Measurements from ENCODE around the gene FAM25G. TPM values are rescaled to one million over a fixed set of nuclear protein-coding genes. Genes with fewer than 3 reads are reported as not detected.

FAM25G gene
- total RNA-seq, 1 experiment from 2014 or later: not detected

GRCh38 chr10:47450442-47450841 lies 41.1 kb downstream of the FAM25G start:
- intact Hi-C loops (cut with micrococcal nuclease): no loop called here
- Histone ChIP-seq H3K4me2 (ENCODE audit: low read length) (no peak overlapping the region), H3K27me3 (ENCODE audit: insufficient read depth, low read length) (no peaks in the 10 kb centered on the region), H3K9ac (ENCODE audit: low read length) (no peak overlapping the region), H3K9me2 (ENCODE audit: insufficient read depth) (no peaks in the 10 kb centered on the region), H3K27ac (ENCODE audit: low read depth, low read length) (no peak overlapping the region), H3K79me2 (ENCODE audit: insufficient read depth, low read length) (no peaks in the 10 kb centered on the region), H2AFZ (ENCODE audit: low read depth, low read length, poor library complexity, severe bottlenecking) (no peak overlapping the region), H3K4me1 (ENCODE audit: control insufficient read depth in 1 of 2, insufficient read depth in 2 of 2, low read length in 2 of 2) (peaks cover 0 to 9% of the 10 kb centered on the region in 2 experiments; a peak in 1 of 4 replicates), H3K4me3 (replicated peaks in 1 of 2; ENCODE audit: low read depth in 1 of 2, low read length in 2 of 2) (no peak overlapping the region), H3K36me3 (ENCODE audit: control insufficient read depth in 1 of 2, insufficient read depth in 2 of 2, low read length in 2 of 2) (no peaks in the 10 kb centered on the region), H4K20me1 (ENCODE audit: insufficient read depth) (no peaks in the 10 kb centered on the region), H3K9me3 (ENCODE audit: control insufficient read depth in 1 of 2, insufficient read depth in 1 of 2, low read depth in 1 of 2, low read length in 2 of 2) (peaks cover 0 to 7% of the 10 kb centered on the region in 2 experiments; a peak in 1 of 4 replicates)
- no peak for TF ChIP-seq CBX3 (IDR thresholded peaks at IDR 0.05; ENCODE audit: low read depth)
- no peak for TF ChIP-seq ZBTB33 (IDR thresholded peaks at IDR 0.05; ENCODE audit: extremely low read depth, insufficient replicate concordance, low read length)
- no peak for TF ChIP-seq ZNF274 (IDR thresholded peaks at IDR 0.05; ENCODE audit: low read depth, low read length)
- no peak for TF ChIP-seq SP1 (IDR thresholded peaks at IDR 0.05; ENCODE audit: low read depth)
- TF ChIP-seq ATF3 (IDR thresholded peaks at IDR 0.05): no peak
- no peak for TF ChIP-seq SRF (IDR thresholded peaks at IDR 0.05; ENCODE audit: low read depth)
- ChIA-PET RAD21 (ENCODE audit: low non-redundant PET in 1 of 2, low total read pairs in 2 of 2, uncharacterized antibody in 2 of 2, unreplicated experiment in 2 of 2) (no interaction called here), CTCF (no interaction called here), POLR2A (no interaction called here)
- DNase-seq (ENCODE audit: low read depth, low spot score) (no peak), ATAC-seq (no peak)
- BruUV-seq (replicated peaks): no TSS peak

DNA sequence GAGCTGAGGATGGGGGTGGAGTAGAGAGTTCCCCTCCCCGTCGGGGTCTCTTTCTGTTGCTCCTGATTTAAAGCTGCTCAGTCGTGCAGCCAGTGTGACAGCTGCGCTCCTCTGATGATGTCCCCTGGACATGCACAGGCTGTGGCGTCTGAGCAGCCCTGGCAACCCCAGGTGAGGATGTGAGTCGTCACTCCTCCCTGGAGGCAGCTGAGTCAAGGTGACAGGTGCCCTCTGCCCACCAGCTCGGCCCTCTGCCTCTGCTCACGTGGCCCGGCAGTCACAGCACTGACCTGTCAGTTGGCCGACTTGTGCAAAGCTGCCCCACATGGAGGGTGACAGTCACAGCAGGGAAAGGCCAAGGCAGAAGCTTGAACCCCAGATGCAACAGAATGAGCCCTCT lies 41.5 kb downstream of the FAM25G start:
- DNase-seq (ENCODE audit: low read depth, low spot score): no peak
- intact Hi-C loops (cut with micrococcal nuclease): no loop called here
- no peak for ATAC-seq

More for the DNA sequence above, 41.5 kb downstream of the FAM25G start:
- no peak overlapping the region for H3K9ac ChIP-seq (ENCODE audit: low read length)
- H3K4me3 ChIP-seq (replicated peaks in 1 of 2; ENCODE audit: low read depth in 1 of 2, low read length in 2 of 2): no peak overlapping the region
- H4K20me1 ChIP-seq (ENCODE audit: insufficient read depth): no peaks in the 10 kb centered on the region
- peaks cover 0 to 9% of the 10 kb centered on the region in 2 experiments; a peak in 1 of 4 replicates for H3K4me1 ChIP-seq (ENCODE audit: control insufficient read depth in 1 of 2, insufficient read depth in 2 of 2, low read length in 2 of 2)
- H2AFZ ChIP-seq (ENCODE audit: low read depth, low read length, poor library complexity, severe bottlenecking): no peak overlapping the region
- no peaks in the 10 kb centered on the region for H3K36me3 ChIP-seq (ENCODE audit: control insufficient read depth in 1 of 2, insufficient read depth in 2 of 2, low read length in 2 of 2)
- BruUV-seq (replicated peaks): no TSS peak
- POLR2A ChIA-PET: no interaction called here
- H3K9me2 ChIP-seq (ENCODE audit: insufficient read depth): no peaks in the 10 kb centered on the region
- H3K4me2 ChIP-seq (ENCODE audit: low read length): no peak overlapping the region
- H3K27me3 ChIP-seq (ENCODE audit: insufficient read depth, low read length): no peaks in the 10 kb centered on the region
- TF ChIP-seq FOSL1 (IDR thresholded peaks at IDR 0.05; ENCODE audit: low read depth): no peak
- TF ChIP-seq CTCF (IDR thresholded peaks at IDR 0.05 in 2 of 3, conservative IDR thresholded peaks at IDR 0.05 in 1 of 3; ENCODE audit: borderline replicate concordance in 1 of 3, insufficient read depth in 1 of 3, low read depth in 2 of 3, low read length in 2 of 3): no peak
- TF ChIP-seq, protein P1, sequence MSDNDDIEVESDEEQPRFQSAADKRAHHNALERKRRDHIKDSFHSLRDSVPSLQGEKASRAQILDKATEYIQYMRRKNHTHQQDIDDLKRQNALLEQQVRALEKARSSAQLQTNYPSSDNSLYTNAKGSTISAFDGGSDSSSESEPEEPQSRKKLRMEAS (IDR thresholded peaks at IDR 0.05): no peak
- H3K9me3 ChIP-seq (ENCODE audit: control insufficient read depth in 1 of 2, insufficient read depth in 1 of 2, low read depth in 1 of 2, low read length in 2 of 2): peaks cover 0 to 10% of the 10 kb centered on the region in 2 experiments; a peak in 1 of 4 replicates
- RAD21 ChIA-PET (ENCODE audit: low non-redundant PET in 1 of 2, low total read pairs in 2 of 2, uncharacterized antibody in 2 of 2, unreplicated experiment in 2 of 2): no interaction called here
- CTCF ChIA-PET: no interaction called here
- no peak overlapping the region for H3K27ac ChIP-seq (ENCODE audit: low read depth, low read length)
- H3K79me2 ChIP-seq (ENCODE audit: insufficient read depth, low read length): no peaks in the 10 kb centered on the region
